Measurements from ENCODE around the gene CDK2AP2. TPM values are rescaled to one million over a fixed set of nuclear protein-coding genes. Genes with fewer than 3 reads are reported as not detected.
A peak's percentile ranks its signal among the peaks of the same experiment; 100 is the strongest.
"Not testable (repeated sequence)": the region's sequence is repeated elsewhere in the genome, so short reads cannot be mapped to it uniquely, and the experiment has no call there.

CDK2AP2 gene
- total RNA-seq, 2 experiments from 2014 or later: 82.7 to 84.7 TPM

DNA sequence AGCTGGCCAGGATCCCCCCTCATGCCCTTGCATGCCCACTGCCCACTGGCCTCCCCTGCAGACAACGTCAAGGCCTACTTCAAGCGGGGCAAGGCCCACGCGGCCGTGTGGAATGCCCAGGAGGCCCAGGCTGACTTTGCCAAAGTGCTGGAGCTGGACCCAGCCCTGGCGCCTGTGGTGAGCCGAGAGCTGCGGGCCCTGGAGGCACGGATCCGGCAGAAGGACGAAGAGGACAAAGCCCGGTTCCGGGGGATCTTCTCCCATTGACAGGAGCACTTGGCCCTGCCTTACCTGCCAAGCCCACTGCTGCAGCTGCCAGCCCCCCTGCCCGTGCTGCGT is 17.3 kb downstream of the CDK2AP2 start:
- H3K27ac Mint-ChIP-seq: peak overlapping the region; percentile 69
- no peak overlapping the region for H3K4me3 Mint-ChIP-seq
- DNase-seq: no peak
- ChIA-PET POLR2A (interaction anchor here (1.1 to 4.2 kb wide), 5 partner anchors 14 to 86 kb away, joined by 3 to 21 read pairs (median 6); partner anchors contain the start of genes PITPNM1, PTPRCAP and TMEM134), CTCF (no interaction called here)
- H3K36me3 Mint-ChIP-seq: peaks cover 56% of the 10 kb centered on the region
- H3K9me3 Mint-ChIP-seq: no peaks in the 10 kb centered on the region
- intact Hi-C loops (cut with micrococcal nuclease): no loop called here
- no peaks in the 10 kb centered on the region for H3K27me3 Mint-ChIP-seq
- peaks cover 49% of the 10 kb centered on the region for H3K4me1 Mint-ChIP-seq (ENCODE audit: low read depth)

DNA sequence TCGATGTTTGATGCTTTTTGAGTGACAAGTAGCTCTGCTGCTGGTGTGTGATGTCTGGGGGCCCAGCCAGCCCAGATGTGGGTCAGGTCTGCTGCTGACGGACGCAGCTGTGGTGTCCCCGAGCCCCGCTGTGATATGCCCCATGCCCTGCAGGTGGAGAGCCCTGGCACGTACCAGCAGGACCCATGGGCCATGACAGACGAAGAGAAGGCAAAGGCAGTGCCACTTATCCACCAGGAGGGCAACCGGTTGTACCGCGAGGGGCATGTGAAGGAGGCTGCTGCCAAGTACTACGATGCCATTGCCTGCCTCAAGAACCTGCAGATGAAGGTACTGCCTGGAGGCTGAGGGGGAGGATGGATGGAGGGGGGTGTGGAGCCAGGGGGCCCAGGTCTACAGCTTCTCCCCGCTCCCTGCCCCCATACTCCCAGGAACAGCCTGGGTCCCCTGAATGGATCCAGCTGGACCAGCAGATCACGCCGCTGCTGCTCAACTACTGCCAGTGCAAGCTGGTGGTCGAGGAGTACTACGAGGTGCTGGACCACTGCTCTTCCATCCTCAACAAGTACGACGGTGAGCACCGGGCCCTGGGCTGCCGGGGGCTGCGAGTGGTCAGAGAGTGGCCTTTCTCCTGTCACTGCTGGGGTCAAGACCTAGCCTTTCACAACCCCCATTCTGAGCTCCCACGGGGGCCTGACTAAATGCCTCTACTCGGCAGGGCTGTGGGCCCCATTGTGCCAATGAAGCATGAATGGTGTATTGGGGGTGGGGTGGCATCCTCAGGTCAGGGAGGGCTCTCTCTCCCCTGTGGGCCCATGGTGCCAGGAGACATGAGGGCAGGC is 17.9 kb downstream of the CDK2AP2 start:
- intact Hi-C loops (cut with micrococcal nuclease): loop anchor here (5.0 to 10.0 kb wide), 3 partner anchors 203 to 375 kb away; partner anchors contain the start of genes ANKRD13D and KDM2A
- Mint-ChIP-seq H3K36me3 (peaks cover 57% of the 10 kb centered on the region), H3K27ac (peak overlapping the region; percentile 85), H3K4me1 (ENCODE audit: low read depth) (peaks cover 50% of the 10 kb centered on the region), H3K9me3 (no peaks in the 10 kb centered on the region), H3K4me3 (peak overlapping the region; percentile 34), H3K27me3 (no peaks in the 10 kb centered on the region)
- ChIA-PET POLR2A (interaction anchor here (1.1 to 4.2 kb wide), 5 partner anchors 15 to 86 kb away, joined by 3 to 21 read pairs (median 6); partner anchors contain the start of genes PITPNM1, PTPRCAP and TMEM134), CTCF (no interaction called here)
- DNase-seq: no peak

DNA sequence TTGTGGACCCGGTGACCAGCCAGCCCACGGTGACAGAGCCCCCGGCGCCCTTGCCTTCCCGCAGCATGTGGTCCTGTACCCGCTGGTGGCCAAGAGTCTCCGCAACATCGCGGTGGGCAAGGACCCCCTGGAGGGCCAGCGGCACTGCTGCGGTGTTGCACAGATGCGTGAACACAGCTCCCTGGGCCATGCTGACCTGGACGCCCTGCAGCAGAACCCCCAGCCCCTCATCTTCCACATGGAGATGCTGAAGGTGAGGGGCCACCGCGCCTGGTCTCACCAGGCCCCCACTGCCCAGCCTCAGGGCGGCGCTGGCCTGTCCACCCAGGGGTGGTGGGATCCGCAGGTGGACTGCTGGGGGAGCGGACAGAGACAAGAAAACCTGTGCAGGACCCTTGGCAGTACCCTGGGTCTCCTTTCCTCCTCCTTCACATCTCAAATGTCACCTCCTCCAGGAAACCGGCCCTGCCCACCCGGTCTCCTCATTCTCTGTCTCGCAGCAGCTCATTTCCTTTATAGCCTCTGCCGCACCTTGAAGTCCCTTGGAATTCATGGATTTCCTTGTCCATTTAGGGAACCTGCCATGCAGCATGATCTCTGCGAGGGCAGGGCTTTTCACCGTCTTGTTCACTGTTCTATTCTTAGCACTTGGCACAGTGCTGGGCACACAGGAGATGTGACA is 18.6 kb downstream of the CDK2AP2 start:
- Mint-ChIP-seq H3K4me3 (peak overlapping the region; percentile 34), H3K27me3 (no peaks in the 10 kb centered on the region), H3K4me1 (ENCODE audit: low read depth) (peaks cover 58% of the 10 kb centered on the region), H3K9me3 (no peaks in the 10 kb centered on the region), H3K27ac (peak overlapping the region; percentile 99), H3K36me3 (peaks cover 64% of the 10 kb centered on the region)
- no peak for DNase-seq
- intact Hi-C loops (cut with micrococcal nuclease): loop anchor here (5.0 to 10.0 kb wide), 3 partner anchors 202 to 375 kb away; partner anchors contain the start of genes ANKRD13D and KDM2A
- POLR2A ChIA-PET: interaction anchor here (1.4 to 7.2 kb wide), 3 partner anchors 16 to 92 kb away, joined by 5 to 67 read pairs (median 21); partner anchors contain the start of genes PITPNM1 and PTPRCAP
- CTCF ChIA-PET: interaction anchor here (2.3 kb wide), 1 partner anchor 17 kb away, joined by 10 read pairs; the partner anchor contains the start of gene PITPNM1

DNA sequence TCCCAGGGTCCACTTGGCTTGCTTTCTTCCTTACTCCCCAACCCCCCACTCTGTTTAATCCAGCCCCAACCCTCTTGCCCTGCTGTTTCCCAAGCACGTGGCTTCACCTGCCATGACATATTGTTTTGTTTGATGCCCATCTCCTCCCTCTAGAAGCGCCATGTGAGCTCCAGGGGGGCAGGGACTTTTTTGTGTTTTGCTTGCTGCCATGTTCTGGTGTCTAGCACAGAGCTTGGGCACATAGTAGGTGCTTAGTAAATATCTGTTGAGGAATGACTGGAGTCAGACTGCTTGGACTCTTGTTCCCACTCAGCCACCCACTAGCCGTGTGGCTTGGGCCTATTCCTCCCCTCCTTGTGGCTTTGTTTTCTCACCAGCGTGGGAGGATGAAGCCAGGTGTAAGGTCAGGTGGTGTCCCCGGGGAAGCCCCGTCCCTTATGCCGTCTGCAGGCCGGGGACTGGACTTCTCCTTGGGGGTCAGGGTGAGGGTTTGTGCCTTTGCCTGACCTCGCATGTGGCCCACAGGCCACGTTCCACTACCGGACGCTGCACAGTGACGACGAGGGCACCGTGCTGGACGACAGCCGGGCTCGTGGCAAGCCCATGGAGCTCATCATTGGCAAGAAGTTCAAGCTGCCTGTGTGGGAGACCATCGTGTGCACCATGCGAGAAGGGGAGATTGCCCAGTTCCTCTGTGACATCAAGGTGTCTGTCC is 21.3 kb downstream of the CDK2AP2 start:
- CTCF ChIA-PET: interaction anchor here (0.6 to 1.5 kb wide), 3 partner anchors 19 to 133 kb away, joined by 3 to 4 read pairs (median 4); partner anchors contain the start of gene RAD9A
- Mint-ChIP-seq H3K4me1 (ENCODE audit: low read depth) (peaks cover 64% of the 10 kb centered on the region), H3K36me3 (peaks cover 60% of the 10 kb centered on the region), H3K27me3 (no peaks in the 10 kb centered on the region), H3K4me3 (peak overlapping the region; percentile 90), H3K9me3 (no peaks in the 10 kb centered on the region), H3K27ac (peak overlapping the region; percentile 99)
- DNase-seq: peak; percentile 87
- POLR2A ChIA-PET: interaction anchor here (1.0 to 7.2 kb wide), 7 partner anchors 18 to 214 kb away, joined by 3 to 67 read pairs (median 17); partner anchors contain the start of genes CDK2AP2, CORO1B, PITPNM1 and PPP1CA
- intact Hi-C loops (cut with micrococcal nuclease): loop anchor here (1.0 to 10.0 kb wide), 6 partner anchors 20 to 372 kb away; partner anchors contain the start of genes ANKRD13D and KDM2A

DNA sequence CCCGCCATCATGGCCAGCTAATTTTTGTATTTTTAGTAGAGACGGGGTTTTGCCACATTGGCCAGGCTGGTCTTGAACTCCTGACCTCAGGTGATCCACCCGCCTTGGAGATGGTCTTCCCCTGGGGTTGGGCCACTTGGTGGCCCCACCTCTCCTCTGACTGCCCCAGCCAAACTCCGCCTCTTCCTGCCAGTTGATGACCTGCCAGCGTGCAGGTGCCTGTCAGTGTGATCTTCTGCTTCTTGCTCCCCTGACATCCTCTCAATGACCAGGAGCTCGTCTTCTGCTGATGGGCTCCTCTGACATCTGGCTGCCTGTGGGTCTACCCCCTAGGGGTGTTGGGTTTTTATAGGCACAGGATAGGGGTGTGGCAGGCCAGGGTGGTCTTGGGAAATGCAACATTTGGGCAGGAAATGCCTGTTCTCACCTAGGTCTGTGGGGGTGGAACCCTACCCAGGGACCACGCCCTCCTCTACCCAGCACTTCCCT is 22.0 kb downstream of the CDK2AP2 start:
- not testable (repeated sequence) for H3K27me3 Mint-ChIP-seq, H3K9me3 Mint-ChIP-seq
- intact Hi-C loops (cut with micrococcal nuclease): loop anchor here (1.0 to 10.0 kb wide), 5 partner anchors 47 to 371 kb away; partner anchors contain the start of genes ANKRD13D and KDM2A
- DNase-seq: peak; percentile 90
- Mint-ChIP-seq H3K4me1 (ENCODE audit: low read depth) (peaks cover 62% of the 10 kb centered on the region), H3K36me3 (peaks cover 55% of the 10 kb centered on the region), H3K27ac (peak overlapping the region; percentile 99), H3K4me3 (peak overlapping the region; percentile 90)
- ChIA-PET CTCF (interaction anchor here (0.9 to 3.6 kb wide), 3 partner anchors 17 to 129 kb away, joined by 3 to 13 read pairs (median 4); partner anchors contain the start of gene TMEM134), POLR2A (interaction anchor here (0.6 to 7.2 kb wide), 11 partner anchors 17 to 84 kb away, joined by 3 to 67 read pairs (median 4); partner anchors contain the start of genes CDK2AP2, CORO1B, PITPNM1 and PPP1CA)

DNA sequence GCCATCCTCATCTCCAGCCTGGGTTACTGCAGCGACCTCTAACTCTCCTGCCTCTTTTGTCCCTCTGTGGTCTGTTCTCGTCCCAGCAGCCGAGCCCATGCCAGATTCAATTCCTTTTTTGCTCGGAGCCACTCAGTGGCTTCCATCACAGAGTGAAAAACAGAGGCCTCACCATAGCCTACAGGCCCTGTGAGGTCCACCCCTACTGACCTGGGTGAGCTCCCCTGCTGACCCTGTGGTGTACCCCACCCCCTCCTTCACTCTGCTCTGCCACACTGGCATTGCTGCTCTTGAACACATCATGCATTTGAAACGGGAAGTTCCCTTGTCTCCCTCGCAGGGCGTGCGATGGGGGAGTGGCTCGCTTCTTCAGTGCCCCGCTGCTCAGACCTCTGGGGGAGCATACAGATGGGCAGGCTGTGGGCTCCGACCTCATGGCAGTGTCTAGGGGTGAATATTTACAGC is 23.1 kb downstream of the CDK2AP2 start:
- Mint-ChIP-seq H3K27me3 (no peaks in the 10 kb centered on the region), H3K9me3 (no peaks in the 10 kb centered on the region), H3K36me3 (peaks cover 47% of the 10 kb centered on the region), H3K4me1 (ENCODE audit: low read depth) (peaks cover 58% of the 10 kb centered on the region), H3K27ac (peak overlapping the region; percentile 99), H3K4me3 (peak overlapping the region; percentile 90)
- intact Hi-C loops (cut with micrococcal nuclease): loop anchor here (1.0 to 10.0 kb wide), 5 partner anchors 46 to 370 kb away; partner anchors contain the start of genes ANKRD13D, KDM2A and POLD4
- POLR2A ChIA-PET: interaction anchor here (0.7 to 7.2 kb wide), 10 partner anchors 16 to 84 kb away, joined by 3 to 67 read pairs (median 4); partner anchors contain the start of genes PITPNM1, PPP1CA, PTPRCAP and TMEM134
- CTCF ChIA-PET: interaction anchor here (0.9 to 3.6 kb wide), 4 partner anchors 16 to 130 kb away, joined by 3 to 13 read pairs (median 8); partner anchors contain the start of genes PITPNM1, PPP1CA and TMEM134
- DNase-seq: peak; percentile 88

DNA sequence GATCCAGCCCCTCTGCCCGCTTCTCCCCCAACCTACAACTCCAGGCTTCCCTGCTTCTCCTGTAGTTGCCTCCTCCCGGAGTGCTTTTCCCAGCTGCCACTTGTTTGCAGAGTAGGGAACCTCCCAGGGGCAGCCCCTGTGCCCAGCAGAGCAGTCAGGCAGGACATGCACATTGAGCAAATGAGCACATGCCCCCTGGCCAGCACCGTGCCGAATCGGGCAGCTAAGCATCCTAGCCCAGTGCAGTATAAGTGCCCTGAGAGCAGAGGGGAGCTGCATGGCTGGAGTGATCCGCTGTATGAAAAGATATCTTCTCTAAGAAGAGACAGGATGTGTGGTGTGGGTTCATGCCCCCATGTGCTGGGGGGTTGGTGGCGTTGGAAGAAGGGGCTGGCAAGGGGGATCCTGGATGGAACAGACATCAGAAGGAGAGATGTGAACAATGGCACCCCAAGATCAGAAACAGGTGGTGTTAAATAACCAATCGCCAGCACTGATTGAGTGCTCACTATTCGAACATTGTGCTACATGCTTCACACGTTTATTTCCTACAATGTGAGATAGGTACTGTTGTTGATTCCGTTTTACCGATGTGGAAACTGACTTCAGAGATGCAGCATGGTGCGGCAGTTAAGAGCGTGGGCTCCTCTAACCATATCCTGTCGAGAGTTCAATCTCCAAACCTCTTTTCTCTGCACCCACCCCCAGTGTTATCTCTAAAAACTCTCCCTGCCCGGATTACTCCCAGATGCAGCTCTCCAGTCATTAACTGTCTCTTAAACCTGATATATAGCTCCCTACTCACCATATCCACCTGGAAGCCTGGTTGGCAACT is 23.9 kb downstream of the CDK2AP2 start:
- ChIA-PET CTCF (interaction anchor here (1.8 to 3.6 kb wide), 3 partner anchors 15 to 83 kb away, joined by 8 to 13 read pairs (median 9); partner anchors contain the start of genes PITPNM1, PPP1CA and TMEM134), POLR2A (interaction anchor here (0.7 to 7.2 kb wide), 11 partner anchors 15 to 244 kb away, joined by 3 to 67 read pairs (median 5); partner anchors contain the start of genes PPP1CA, PTPRCAP, RPS6KB2 and TMEM134)
- Mint-ChIP-seq H3K27ac (peak overlapping the region; percentile 99), H3K36me3 (peaks cover 42% of the 10 kb centered on the region), H3K4me3 (peak overlapping the region; percentile 90), H3K9me3 (no peaks in the 10 kb centered on the region), H3K27me3 (no peaks in the 10 kb centered on the region), H3K4me1 (ENCODE audit: low read depth) (peaks cover 51% of the 10 kb centered on the region)
- peak; percentile 74 for DNase-seq
- intact Hi-C loops (cut with micrococcal nuclease): loop anchor here (1.0 to 10.0 kb wide), 4 partner anchors 15 to 369 kb away; partner anchors contain the start of genes KDM2A, POLD4 and TMEM134

DNA sequence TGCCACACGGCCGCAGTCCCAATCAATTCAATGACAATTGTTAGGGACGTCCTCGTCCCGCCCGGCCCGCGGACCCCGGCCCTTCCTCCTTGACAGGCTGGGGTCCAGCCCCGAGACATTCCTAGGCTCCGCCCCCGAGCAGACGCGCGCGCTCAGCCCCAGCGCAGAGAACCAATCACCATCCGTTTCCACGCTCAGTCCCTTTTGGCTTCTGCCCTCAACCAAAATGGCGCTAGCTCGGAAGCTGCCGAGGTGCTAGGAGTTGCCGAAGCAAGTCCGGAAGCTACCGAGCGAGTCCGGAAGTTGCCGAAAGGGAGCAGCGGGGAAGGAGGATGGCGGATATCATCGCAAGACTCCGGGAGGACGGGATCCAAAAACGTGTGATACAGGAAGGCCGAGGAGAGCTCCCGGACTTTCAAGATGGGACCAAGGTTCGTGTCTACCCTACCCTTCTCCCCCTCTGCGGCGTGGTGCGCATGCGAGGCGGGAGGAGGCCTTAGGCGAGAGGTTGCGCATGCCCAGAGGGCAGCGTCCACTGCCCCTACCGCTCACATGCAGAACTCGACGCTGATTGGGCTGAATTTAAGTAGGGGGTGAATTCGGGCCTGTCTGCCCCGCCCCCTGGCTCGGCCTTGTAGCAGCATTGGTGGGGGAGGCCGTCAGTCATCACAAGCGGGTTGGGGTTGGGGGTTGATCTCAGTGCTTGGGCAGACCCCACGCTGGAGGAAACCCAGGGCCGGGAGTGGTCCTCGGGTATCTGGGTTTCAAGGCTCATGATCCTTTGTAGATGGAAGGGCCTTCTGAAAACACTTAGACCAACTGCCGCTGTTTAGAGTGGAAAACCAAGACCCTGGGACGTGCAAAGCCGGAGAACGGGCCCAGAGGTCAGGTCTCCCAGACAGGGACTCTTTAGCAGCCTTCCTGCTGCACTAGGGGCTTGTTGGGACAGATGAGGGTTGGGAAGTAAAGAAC is 24.8 kb downstream of the CDK2AP2 start, which contains the start of gene AIP:
AIP (plus strand) TSS at position 200 of the 972 bp plus-strand sequence; CDS start at position 333, 133 bp downstream.
- DNase-seq: peak; percentile 99
- intact Hi-C loops (cut with micrococcal nuclease): loop anchor here (1.0 to 10.0 kb wide), 3 partner anchors 14 to 368 kb away; partner anchors contain the start of genes KDM2A and TMEM134
- peaks cover 32% of the 10 kb centered on the region for H3K36me3 Mint-ChIP-seq
- peaks cover 42% of the 10 kb centered on the region for H3K4me1 Mint-ChIP-seq (ENCODE audit: low read depth)
- no peaks in the 10 kb centered on the region for H3K27me3 Mint-ChIP-seq
- ChIA-PET CTCF (interaction anchor here (1.0 to 3.6 kb wide), 4 partner anchors 14 to 137 kb away, joined by 3 to 13 read pairs (median 6); partner anchors contain the start of genes PITPNM1 and TMEM134), POLR2A (interaction anchor here (0.7 to 7.2 kb wide), 7 partner anchors 15 to 243 kb away, joined by 3 to 67 read pairs (median 5); partner anchors contain the start of genes PPP1CA, PTPRCAP, RPS6KB2 and TBC1D10C)
- peak within 1 kb of the TSS; percentile 99 for H3K27ac Mint-ChIP-seq
- no peaks in the 10 kb centered on the region for H3K9me3 Mint-ChIP-seq
- peak within 1 kb of the TSS; percentile 90 for H3K4me3 Mint-ChIP-seq
